H1 (cell line): ENCODE data around the gene ISOC2. TPM values are rescaled to one million over a fixed set of nuclear protein-coding genes. Genes with fewer than 3 reads are reported as not detected.

Source experiments
- PHF8 ChIP-seq: fragments of 200-600 bp; sonication (generic); conservative IDR thresholded peaks from 2 replicates; pipeline ENCODE4 v1.7.1; 2012; ENCODE audit warnings: low read depth, mild to moderate bottlenecking, inconsistent platforms, low read length, moderate library complexity
- TBP ChIP-seq: IDR thresholded peaks from 2 replicates; pipeline ENCODE4 v1.6.1; 2011; ENCODE audit warnings: low read depth, low read length, improper control_type of control experiment
- polyA plus RNA-seq, 7 experiments: library from polyadenylated mRNA; depleted of rRNA in 3 of 7; stranded (reverse) in 5 of 7; unstranded in 2 of 7; fragments of >200 nt in 5 of 7; fragments of 200-250 nt in 2 of 7; gene quantifications; 1 replicate in 5 of 7; 2 replicates in 1 of 7; 4 replicates in 1 of 7; pipeline versions ENCODE4 v1.2.1 to v1.2.3, GENCODE V29; 2011 to 2013; ENCODE audit warnings: missing spikeins in 2 of 7, mixed read lengths in 2 of 7
- total RNA-seq: library from RNA; stranded (reverse); fragmentation: NEBNext Ultra II Directional; extraction: Animal tissue kit (Norgen Biotek cat#: 25700); gene quantifications from 2 replicates; pipeline ENCODE4 v1.2.1, GENCODE V29; 2021

The ISOC2 gene
- total and polyA plus RNA-seq, 2 of the 8 experiments (the other 6 are each of a cell fraction or from before 2014, with no cell fraction given) = 96.9 to 152 TPM

DNA sequence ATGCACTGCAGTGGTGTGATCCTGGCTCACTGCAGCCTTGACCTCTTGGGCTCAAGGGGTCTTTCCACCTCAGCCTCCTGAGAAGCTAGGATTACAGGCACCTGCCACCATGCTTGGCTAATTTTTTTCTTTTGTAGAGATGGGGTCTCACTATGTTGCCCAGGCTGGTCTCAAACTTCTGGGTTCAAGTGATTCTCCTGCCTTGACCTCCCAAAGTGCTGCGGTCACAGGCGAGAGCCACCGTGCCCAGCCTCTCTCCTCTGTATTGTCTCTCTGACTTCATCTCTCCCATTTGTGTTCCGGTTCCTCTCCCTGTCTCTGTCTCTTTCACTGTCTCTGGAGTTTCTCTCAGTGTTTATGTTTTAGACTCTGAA, 4.8 kb upstream of the ISOC2 start (continued):
- TF ChIP-seq TBP (no peak), PHF8 (no peak)
